Fibroblast of skin of left biceps (primary cell): ENCODE data around the gene BANF1.
A peak's percentile ranks its signal among the peaks of the same experiment; 100 is the strongest.

Experiments used
- DNase-seq, 2 experiments: peaks; one replicate each; pipeline ENCODE4 v3.0.0-alpha.2; 2013; ENCODE audit warnings: low read depth in 2 of 2

BANF1 gene

DNA sequence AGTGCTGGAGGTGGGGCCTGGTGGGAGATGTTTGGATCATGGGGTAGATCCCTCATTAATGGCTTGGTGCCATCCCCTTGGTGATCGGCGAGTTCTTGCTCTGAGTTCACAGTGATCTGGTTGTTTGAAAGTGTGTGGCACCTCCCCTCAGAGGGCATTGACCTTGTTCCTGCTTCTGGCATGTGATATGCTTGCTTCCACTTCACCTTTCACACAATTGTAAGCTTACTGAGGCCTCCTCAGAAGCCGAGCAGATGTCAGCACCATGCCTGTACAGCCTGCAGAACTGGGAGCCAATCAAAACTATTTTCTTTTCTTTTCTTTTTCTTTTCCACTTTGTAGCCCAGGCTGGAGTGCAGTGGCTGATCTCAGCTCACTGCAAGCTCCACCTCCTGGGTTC, 35.0 kb downstream of the BANF1 start:
- DNase-seq, result no peak

DNA sequence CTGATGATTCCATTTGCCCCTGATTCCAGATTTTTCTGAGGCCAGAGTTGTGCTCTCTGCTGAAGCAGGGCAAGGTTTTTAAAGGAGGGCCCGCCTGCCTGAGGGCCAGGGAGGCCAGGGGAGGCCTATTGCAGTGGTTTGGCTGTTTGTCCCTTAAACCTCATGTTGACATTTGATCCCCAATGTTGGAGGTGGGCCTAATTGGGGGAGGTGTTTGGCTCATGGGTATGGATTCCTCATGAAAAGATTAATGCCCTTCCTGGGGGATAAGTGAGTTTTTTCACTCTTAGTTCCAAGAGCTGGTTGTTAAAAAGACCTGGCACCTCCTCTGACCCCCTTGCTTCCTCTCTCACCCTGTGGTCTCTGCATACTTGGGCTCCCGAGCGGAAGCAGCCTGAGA, 37.5 kb downstream of the BANF1 start:
- no peak for DNase-seq

DNA sequence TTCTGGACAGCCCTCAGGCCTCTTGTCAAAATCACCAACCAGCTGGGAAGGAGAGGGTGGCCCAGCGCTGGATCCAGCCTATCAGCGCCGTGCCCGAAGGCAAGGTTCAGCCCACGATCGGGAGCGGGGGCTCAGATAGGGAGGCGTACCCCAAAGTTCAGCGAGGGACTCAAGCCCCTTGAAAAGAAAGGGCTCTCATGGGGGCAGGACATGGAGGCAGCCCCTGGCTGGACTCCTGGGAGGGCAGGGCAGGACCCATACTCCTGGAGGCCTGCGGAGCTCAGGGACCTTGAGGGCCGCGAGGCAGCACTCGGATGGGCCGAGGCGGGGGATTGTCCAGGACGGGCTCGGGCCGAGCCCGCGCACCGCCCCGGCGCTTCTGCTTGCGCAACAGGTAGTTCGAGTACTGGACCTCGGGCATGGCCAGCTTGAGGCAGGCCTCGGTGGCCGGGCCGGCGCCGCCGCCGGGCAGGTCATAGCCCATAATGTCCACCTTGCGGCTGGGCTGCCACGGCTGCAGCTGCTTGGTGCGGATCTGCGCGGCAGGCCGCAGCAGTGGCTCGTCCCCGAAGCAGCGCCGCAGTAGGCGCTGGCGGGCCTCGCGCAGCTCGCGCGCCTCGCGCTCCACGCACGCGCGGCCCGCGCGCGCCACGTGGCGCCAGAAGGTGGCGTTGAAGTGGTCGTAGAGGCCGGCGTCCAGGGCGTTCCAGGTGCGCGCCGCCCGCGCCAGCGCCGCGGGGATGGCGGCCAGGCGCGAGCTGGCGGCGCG, 40.1 kb downstream of the BANF1 start:
- DNase-seq, result no peak

DNA sequence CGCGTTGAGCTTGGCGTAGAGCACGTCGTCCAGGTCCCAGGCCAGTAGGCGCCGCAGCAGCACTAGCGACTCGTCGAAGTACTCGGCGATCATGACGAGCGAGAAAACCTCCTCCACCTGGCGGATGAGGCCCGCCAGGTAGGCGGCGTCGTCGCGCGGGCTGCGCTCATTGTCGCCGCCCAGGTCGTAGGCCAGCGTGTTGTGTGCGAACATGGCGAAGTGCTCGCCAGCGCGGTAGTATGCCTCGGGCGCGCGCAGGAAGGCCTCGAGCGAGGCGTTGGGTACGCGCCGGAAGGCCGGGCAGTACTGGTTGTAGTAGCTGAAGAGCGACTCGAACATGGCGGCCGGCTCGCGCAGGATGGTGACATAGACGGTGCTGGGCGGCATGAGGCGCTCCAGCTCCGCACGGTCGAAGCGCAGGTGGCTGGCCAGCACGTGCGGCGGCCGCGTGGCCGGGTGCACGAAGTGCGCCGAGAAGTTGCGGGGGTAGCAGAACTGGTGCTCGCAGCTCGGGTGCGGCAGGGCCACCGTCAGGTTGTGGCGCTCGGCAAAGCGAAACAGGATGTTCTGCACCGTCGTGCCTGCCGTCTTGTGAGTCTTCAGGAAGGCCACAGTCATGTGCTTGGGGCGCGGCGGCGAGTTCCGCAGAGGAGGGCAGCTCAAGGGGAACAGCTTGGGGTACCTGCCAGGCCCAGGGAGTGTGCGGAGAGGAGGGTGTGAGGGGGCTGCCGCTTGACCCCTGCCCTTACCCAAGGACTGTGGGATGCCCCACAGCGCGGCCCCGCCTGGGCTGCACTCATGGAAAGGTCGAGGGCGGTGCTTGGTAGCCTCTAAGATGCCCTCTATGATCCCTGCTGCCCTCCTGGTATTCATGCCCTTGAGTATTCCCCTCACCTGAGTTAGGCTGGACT, 40.9 kb downstream of the BANF1 start:
- no peak for DNase-seq

DNA sequence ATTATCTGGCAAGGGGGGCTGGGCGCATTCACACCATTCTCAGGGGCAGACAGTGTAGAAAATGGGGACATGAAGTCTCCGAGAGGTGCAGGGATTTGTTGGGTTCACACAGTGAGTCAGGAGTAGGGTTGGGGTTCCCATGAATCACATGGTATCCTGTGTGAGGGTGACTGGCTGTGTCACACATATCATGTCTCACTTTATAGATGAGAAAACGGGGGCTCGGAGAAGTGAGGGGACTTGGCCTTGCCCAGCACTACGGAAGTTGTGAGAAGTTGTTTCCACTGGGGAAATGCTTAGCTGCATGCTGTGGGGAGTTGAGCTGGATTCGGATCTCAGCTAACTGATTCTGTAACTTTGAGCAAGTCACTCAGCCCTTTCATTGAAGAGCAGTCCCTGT, 42.5 kb downstream of the BANF1 start:
- DNase-seq, result no peak

DNA sequence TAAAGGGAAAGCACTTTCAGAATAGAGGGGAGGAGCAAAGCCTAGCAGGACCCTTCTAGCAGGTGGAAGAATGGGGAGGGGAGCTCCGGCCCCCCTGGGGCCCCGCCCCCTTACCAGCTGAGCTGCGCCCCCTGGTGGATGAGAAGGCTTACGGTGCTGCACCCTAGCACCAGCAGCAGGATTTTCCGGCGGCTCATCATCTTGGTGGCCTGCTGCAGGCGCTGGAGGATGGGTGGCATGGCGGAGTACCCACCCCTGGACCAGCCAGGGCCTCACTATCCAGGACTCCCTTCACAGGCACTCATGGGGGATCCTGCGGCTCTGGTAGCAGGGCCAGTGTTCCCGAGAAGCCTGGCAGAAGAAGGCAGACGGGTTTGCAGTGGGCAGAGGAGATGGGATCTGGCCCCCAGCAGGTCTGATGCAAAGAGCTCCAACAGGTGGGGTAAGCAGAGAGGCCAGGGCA, 42.9 kb downstream of the BANF1 start:
- DNase-seq, result no peak

DNA sequence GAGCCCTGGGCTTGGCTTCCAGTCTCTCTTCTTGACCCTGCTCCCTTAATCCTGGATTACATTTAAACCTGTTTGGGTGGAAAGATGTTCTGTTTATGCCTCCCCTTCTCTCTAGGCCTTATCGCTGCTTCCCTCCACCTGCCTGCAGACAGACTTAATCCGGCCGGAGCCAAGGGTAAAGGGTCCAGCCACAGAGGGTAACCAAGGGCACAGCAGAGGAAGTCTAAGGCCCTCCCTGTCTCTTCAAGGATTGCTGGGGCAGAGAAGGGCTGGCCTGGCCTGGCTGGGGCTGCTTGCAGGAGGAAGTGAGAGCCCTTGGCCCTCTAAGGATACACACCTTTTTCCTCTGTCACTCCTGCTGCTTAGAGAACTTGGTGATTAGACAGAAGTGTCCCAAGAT, 44.6 kb downstream of the BANF1 start:
- no peak for DNase-seq

DNA sequence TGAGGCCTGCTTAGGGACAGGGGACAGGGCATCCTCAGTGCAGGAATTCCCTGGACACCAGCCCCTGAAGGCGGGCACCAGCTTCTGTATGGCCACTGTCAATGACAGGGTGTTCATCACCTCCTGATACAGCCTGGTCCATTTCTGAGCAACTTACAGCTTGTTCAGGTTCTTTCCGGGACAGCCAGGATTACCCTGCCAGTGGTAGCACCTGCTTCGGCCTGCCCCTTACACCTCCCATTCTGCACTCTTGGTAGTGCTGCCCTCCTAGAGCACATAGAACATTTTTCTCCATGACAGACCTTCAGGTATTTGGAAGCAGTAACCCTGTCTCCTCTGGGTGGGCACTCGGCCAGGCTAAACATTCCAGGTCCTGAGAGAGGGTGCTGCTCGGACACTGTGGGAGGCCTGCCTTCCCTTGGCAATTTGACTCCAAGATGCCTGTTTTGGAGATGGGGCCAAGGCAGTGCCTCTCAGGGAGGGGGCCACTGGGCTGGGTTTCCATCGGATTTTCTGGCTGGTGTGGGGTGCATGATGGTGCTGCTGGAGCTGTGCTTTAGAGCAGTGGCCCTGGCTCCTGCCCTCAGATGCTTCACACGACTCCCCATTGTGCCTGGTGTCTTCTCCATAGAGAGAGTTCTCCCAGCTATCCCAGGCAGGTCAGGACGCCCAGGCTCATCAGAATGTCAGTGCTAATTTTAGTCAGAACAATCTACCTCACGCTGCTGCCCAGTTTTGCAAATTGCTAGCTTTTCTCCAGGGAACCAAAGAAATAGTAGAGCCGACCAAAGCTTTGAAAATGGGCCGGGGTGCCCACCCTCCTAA, 45.5 kb downstream of the BANF1 start:
- no peak for DNase-seq

DNA sequence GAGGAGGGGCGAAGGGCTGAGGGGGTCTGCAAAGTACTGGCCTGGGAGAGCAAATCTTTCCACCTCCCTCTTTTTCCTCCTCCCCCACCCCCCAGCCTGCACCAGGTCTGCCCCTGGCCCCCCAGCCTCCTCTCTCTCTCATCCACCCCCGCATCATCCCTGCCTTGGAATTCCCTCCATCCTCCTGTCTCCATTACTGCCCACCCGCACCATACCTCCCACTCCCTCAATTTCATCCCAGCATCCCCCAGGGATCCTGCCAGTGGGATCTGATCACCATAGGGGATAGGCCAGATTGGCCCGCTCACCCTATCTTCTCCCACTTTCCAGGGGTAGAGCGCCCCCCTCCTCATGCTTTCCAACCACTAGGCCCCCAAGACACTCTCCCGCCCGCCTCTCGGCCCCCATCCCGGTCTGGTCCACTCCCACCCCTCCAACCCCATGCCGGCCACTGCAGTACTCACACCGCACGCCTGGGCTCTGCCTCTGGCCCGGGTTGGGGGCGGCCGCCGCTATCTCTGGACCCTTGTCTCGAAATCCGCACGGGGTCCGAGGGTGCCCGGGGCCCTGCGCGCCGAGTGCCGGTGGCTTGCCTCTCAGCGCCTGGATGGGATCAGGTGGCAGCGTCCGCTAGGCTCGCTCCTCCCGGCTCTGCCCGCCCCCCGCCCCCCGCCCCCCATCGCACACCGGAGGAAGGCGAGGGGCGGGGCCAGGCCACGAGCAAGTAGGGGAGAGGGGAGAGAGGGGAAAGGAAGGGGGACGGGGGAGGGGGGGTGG, 46.4 kb downstream of the BANF1 start, which contains the start of gene GAL3ST3:
GAL3ST3 (minus strand) TSS at position 615 of the 777 bp plus-strand sequence. CDS start 3,746 bp downstream, outside the sequence.
- no peak for DNase-seq

DNA sequence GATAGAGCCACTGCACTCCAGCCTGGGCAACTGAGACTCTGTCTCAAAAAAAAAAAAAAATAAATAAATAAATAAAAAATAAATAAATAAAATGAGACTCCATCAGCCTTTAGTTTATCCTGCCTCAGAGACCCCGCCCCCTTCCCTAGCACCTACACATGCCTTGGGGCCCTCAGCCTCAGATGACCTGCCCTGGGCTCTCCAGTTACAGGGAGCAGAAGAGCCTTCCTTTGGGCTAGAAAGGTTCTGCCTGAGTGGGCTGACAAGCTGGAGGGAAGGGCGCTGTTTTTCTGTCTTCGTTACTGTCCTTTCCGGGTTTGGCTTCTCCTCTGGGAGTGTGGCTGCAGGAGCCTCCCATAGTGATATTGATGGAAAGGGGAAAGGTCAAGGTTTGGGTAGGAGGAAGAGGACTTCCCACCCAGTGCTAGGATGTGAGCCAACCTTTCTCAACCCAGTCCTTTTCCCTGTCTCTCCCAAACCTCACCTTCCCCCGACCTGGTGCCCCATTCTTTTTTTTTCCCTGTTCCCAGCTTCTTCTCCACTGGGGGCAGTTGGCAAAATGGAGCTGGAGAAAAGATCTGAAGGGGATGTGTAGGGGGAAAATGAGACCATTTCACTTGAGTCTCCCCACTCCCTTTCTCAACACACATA, 48.4 kb downstream of the BANF1 start:
- no peak for DNase-seq

DNA sequence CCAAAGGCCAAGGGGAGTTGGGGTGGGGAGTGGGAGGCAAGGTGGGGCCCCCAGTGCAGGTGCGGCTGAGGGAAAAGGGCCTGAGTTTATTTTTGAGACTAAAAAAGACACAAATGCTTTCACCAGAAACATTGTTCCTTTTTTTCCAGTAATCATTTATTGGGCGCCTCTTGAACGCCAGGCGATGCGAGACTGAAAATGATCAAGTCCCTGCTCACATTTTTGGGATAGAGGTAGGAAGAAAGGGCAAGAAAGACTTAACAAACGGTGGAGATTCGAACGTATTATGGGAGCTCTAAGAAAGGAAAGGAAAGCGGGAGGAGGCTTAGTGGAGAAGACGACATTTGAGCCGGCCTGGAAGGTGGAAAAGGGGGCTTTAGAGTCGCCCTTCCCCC, 49.1 kb downstream of the BANF1 start:
- no peak for DNase-seq

DNA sequence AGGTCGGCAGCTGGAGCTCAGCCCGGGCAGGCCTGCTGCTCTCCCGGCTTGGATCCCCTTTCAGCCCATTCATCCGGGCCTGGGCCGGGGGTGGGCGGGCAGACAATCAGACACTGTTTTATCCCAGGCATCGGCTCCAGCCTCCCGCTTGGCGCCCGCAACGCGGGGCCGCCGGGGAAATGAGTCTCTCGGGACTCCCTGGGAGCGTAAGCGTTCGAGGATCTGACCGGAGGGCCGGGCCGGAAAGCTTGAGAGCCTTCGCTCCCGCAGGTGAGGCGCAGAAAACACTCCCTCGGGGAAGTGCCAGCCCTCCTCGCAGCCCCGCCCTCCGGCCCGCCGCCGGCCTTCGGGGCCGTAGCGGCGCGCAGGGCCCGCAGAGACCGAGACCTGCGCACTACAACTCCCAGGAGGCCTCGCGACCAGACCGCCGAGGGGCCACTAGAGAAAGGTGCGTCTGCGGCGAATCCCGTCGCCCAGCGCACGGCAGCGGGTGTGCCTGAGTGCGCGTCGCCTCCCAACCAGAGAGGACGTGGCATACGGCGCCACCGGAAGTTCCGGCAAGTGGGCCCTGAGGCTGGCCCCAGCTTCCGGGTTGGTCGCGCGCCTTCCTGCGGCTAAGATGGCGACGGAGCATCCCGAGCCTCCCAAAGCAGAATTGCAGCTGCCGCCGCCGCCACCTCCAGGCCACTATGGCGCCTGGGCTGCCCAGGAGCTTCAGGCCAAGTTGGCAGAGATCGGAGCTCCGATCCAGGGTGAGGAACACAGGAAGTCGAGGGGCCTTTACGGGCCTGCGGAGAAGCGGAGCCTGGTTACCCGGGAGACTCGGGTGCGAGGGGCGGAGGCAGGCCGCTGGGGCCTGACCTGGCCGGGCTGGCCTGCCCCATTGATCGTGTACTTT, 49.7 kb downstream of the BANF1 start, which contains the start of gene SF3B2:
SF3B2 (plus strand) TSS at position 599 of the 898 bp plus-strand sequence; CDS start at position 620, 21 bp downstream.
- peak; percentile 94 to 97 for DNase-seq

DNA sequence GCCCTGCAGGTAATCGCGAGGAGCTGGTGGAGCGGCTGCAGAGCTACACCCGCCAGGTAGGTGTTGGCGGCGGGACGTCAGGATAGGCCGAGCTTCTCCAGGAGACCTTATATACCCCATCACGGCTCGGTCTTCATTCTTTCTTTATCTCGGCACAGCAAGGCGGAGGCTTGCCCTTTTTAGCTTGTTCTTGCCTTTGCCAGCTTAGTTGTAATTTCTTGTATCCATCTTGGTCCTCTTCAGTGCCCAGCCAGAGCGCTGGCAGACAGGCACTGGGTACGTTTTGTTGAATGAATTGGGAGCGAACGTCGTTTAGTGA, 50.3 kb downstream of the BANF1 start:
- no peak for DNase-seq
